Measurements from ENCODE around the gene SVEP1. TPM values are rescaled to one million over a fixed set of nuclear protein-coding genes. Genes with fewer than 3 reads are reported as not detected.

The SVEP1 gene
- total RNA-seq, 1 donor from 2014 or later, result 0.56 TPM

DNA sequence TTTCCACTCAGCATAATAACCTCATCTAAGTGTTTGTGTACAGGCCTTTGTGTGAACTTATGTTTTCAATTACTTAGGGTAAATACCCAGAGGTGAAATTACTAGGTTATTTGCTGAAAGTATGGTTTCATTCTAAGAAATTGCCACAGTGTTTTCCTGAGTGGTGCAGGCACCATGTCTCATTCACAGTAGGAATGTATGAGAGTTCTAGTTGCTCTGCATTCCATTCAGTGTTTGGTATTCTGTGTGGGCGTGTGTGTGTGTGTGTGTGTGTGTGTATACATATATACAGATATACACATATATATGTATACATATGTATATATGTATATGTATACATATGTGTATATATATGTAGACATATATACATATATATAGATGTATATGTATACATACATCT is 8.8 kb upstream of the SVEP1 start:
- TF ChIP-seq EZH2 (IDR thresholded peaks at IDR 0.05) (no peak), EZH2phosphoT487 (IDR thresholded peaks at IDR 0.05) (no peak)
- TF ChIP-seq, protein P1, sequence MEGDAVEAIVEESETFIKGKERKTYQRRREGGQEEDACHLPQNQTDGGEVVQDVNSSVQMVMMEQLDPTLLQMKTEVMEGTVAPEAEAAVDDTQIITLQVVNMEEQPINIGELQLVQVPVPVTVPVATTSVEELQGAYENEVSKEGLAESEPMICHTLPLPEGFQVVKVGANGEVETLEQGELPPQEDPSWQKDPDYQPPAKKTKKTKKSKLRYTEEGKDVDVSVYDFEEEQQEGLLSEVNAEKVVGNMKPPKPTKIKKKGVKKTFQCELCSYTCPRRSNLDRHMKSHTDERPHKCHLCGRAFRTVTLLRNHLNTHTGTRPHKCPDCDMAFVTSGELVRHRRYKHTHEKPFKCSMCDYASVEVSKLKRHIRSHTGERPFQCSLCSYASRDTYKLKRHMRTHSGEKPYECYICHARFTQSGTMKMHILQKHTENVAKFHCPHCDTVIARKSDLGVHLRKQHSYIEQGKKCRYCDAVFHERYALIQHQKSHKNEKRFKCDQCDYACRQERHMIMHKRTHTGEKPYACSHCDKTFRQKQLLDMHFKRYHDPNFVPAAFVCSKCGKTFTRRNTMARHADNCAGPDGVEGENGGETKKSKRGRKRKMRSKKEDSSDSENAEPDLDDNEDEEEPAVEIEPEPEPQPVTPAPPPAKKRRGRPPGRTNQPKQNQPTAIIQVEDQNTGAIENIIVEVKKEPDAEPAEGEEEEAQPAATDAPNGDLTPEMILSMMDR (IDR thresholded peaks at IDR 0.05), result no peak
- H3K79me2 ChIP-seq (ENCODE audit: low read depth), result no peaks in the 10 kb centered on the region
- DNase-seq (ENCODE audit: low spot score), result no peak
- Mint-ChIP-seq H3K27ac (no peak overlapping the region), H3K4me1 (peaks cover 10% of the 10 kb centered on the region), H3K4me3 (no peak overlapping the region), H3K36me3 (no peaks in the 10 kb centered on the region), H3K27me3 (ENCODE audit: insufficient read depth, low read depth) (no peaks in the 10 kb centered on the region), H3K9me3 (peaks cover 9% of the 10 kb centered on the region)
- H2AFZ ChIP-seq (replicated peaks), result no peak overlapping the region
- H3F3A ChIP-seq (ENCODE audit: low read depth), result no peaks in the 10 kb centered on the region
- H3K9ac ChIP-seq, result no peak overlapping the region
- no peak overlapping the region for H3K4me2 ChIP-seq
- no peaks in the 10 kb centered on the region for H3K36me3 ChIP-seq
- H3K4me3 ChIP-seq, result no peak overlapping the region
- H4K20me1 ChIP-seq (ENCODE audit: low read depth), result no peaks in the 10 kb centered on the region
- H3K4me1 ChIP-seq, result no peaks in the 10 kb centered on the region
- H3K27ac ChIP-seq, result no peak overlapping the region
- H3K9me3 ChIP-seq (ENCODE audit: low read depth), result no peaks in the 10 kb centered on the region
- H3K27me3 ChIP-seq, result no peaks in the 10 kb centered on the region

DNA sequence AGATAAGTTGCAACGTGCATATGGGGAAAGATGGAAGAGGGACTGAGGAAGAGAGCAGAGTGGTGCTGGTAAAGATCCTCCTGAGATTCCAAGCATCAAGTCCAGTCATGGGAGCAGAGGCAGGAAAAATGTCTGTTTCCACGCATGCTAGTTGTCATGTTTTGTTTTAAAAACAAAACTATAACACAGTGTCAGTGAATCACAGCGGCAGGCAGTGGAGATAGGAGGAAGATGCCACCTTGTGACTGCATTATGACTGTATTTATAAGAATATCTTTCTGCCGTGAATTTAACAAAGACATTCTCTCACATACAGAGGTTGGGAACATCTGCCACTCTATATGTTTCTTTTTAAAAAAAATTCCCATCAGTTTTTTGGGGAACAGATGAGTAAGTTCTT is 3.7 kb upstream of the SVEP1 start:
- no peaks in the 10 kb centered on the region for H3K9me3 ChIP-seq (ENCODE audit: low read depth)
- peaks cover 2% of the 10 kb centered on the region for H4K20me1 ChIP-seq (ENCODE audit: low read depth)
- Mint-ChIP-seq H3K27me3 (ENCODE audit: insufficient read depth, low read depth) (peaks cover 15% of the 10 kb centered on the region), H3K9me3 (peaks cover 7% of the 10 kb centered on the region), H3K36me3 (no peaks in the 10 kb centered on the region), H3K4me1 (peaks cover 18% of the 10 kb centered on the region), H3K27ac (no peak overlapping the region), H3K4me3 (no peak overlapping the region)
- peaks cover 40% of the 10 kb centered on the region for H3K27me3 ChIP-seq
- DNase-seq (ENCODE audit: low spot score), result no peak
- H3K27ac ChIP-seq, result no peak overlapping the region
- H3K79me2 ChIP-seq (ENCODE audit: low read depth), result no peaks in the 10 kb centered on the region
- no peak overlapping the region for H3K4me2 ChIP-seq
- no peaks in the 10 kb centered on the region for H3F3A ChIP-seq (ENCODE audit: low read depth)
- H3K36me3 ChIP-seq, result no peaks in the 10 kb centered on the region
- H2AFZ ChIP-seq (replicated peaks), result no peak overlapping the region
- H3K9ac ChIP-seq, result no peak overlapping the region
- no peak overlapping the region for H3K4me3 ChIP-seq
- TF ChIP-seq EZH2 (IDR thresholded peaks at IDR 0.05) (no peak), EZH2phosphoT487 (IDR thresholded peaks at IDR 0.05) (no peak)
- TF ChIP-seq, protein P1 (IDR thresholded peaks at IDR 0.05), result no peak
- peaks cover 7% of the 10 kb centered on the region for H3K4me1 ChIP-seq

DNA sequence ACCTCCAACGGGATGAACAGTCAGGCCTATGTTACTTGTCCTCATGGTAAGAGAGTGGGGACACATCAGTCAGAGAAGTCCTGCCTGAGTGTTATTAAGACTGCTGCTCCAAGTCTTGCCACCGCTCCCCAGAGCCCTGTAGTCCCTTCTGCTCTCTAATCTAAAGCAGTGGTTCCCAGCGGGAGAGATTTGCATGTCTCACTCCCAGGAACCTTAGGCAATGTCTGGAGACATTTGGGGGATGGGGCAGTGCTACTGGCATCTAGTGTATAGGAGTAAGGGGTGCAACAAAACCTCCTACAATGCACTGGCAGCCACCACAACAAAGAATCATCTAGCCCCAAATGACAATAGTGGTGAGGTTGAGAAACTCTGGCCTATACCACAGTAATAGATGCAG is 2.6 kb upstream of the SVEP1 start:
- peaks cover 2% of the 10 kb centered on the region for H4K20me1 ChIP-seq (ENCODE audit: low read depth)
- TF ChIP-seq EZH2phosphoT487 (IDR thresholded peaks at IDR 0.05) (no peak), EZH2 (IDR thresholded peaks at IDR 0.05) (no peak)
- TF ChIP-seq, protein P1 (IDR thresholded peaks at IDR 0.05), result no peak
- no peaks in the 10 kb centered on the region for H3F3A ChIP-seq (ENCODE audit: low read depth)
- H3K4me3 Mint-ChIP-seq, result no peak overlapping the region
- H3K27me3 ChIP-seq, result peaks cover 51% of the 10 kb centered on the region
- no peaks in the 10 kb centered on the region for H3K79me2 ChIP-seq (ENCODE audit: low read depth)
- H3K27me3 Mint-ChIP-seq (ENCODE audit: insufficient read depth, low read depth), result peaks cover 15% of the 10 kb centered on the region
- no peak overlapping the region for H3K9ac ChIP-seq
- H3K36me3 Mint-ChIP-seq, result no peaks in the 10 kb centered on the region
- peaks cover 7% of the 10 kb centered on the region for H3K9me3 Mint-ChIP-seq
- no peak overlapping the region for H3K4me3 ChIP-seq
- no peaks in the 10 kb centered on the region for H3K9me3 ChIP-seq (ENCODE audit: low read depth)
- no peak overlapping the region for H3K27ac Mint-ChIP-seq
- H3K4me1 Mint-ChIP-seq, result peaks cover 18% of the 10 kb centered on the region
- no peak overlapping the region for H3K27ac ChIP-seq
- H3K4me2 ChIP-seq, result no peak overlapping the region
- H3K36me3 ChIP-seq, result no peaks in the 10 kb centered on the region
- DNase-seq (ENCODE audit: low spot score), result peak; percentile 16
- H3K4me1 ChIP-seq, result peaks cover 7% of the 10 kb centered on the region
- H2AFZ ChIP-seq (replicated peaks), result no peak overlapping the region

All from neural progenitor cell (in vitro differentiated cells).